ENCODE measurements around the gene STX18.
"Not testable (repeated sequence)": the region's sequence is repeated elsewhere in the genome, so short reads cannot be mapped to it uniquely, and the experiment has no call there.

Gene STX18

DNA sequence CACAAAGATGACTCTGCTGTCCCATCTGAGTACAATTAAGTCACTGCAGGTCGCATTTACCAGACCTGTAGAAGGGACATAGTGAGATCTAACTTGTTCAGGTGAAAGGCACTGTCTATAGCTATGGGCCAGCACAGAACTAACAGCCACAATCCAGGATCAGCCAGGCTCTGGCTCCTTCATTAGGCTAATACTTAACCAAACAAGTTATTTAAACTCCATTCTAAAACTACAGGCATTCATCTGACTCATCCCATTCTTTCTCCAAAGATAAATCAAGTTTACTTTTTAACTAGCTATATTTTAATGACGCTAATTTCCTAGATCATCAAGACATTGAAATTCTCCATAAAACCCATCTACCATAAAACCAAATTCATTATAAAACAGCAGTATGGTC is 62.5 kb downstream of the STX18 start:
- no peak for DNase-seq (ENCODE audit: low read depth)

DNA sequence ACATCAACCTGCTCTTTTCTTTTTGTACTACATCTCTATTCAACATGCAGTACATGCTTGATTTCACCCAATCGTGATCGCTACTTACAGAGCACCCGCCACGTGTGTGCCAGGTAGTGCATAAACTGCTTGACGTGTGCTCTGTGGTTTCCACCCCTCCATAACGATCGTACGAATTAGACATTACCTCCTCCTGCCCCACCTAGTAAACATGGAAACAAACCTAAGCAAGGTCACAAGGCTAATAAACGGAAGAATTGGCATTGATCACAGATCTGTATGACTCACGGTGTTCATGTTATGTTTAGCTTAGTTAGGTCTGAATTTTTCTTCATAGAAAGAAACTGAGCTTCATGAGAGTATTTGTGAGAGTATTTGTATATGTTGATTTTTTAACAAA is 64.1 kb downstream of the STX18 start:
- no peak for DNase-seq (ENCODE audit: low read depth)

DNA sequence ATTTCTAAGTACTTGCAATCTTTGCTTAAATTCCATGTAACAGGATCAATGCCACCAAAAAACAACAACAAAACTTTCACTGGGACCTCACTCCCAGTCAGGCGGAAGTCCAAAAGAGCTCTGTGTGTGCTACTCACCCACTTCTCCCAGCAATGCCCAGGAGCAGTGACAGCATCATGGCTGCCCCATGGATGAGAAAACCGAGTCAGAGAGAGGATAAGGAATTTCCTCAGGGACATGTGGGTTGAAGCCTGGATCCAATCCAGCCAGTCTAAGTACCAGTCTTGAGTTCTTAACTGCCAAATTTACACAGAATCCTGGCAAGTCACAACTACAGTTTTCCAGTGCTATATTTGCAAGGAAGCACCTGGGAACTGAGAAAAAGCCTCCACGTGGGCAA is 64.5 kb downstream of the STX18 start:
- DNase-seq (ENCODE audit: low read depth) = no peak

- DNase-seq (ENCODE audit: low read depth) = no peak
Measured at GRCh38 chr4:4474476-4474875, 67.4 kb downstream of the STX18 start.

DNA sequence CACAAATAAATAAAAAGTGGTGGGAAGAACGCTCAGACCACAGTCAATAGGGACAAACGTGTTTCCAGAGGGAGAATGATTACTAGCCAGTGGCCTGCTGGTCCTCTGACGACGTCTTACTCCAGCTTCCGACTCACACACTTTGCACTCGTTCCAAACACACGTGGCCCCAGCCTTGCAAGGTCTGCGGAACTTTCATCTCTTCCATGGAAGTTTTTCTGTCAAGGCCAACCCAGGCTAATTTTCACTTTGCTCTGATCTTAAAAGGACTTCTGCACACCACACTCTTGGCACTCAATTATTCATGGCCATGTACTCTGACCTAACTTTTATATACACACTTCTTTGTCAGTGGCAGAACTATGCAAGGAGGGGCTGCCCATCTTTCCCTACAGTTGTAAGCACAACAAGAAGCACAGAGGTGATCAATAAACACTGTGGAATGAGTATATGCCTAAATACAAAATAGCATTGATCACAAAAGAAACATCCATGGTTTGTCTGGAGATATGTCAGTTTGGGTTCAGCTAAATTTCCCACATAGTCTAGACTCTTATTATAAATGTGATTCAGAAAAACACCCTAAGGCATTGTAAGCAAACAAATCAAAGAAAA is 69.4 kb downstream of the STX18 start:
- DNase-seq (ENCODE audit: low read depth) = no peak

- DNase-seq (ENCODE audit: low read depth) = no peak
Measured at GRCh38 chr4:4471195-4471594, 70.7 kb downstream of the STX18 start.

DNA sequence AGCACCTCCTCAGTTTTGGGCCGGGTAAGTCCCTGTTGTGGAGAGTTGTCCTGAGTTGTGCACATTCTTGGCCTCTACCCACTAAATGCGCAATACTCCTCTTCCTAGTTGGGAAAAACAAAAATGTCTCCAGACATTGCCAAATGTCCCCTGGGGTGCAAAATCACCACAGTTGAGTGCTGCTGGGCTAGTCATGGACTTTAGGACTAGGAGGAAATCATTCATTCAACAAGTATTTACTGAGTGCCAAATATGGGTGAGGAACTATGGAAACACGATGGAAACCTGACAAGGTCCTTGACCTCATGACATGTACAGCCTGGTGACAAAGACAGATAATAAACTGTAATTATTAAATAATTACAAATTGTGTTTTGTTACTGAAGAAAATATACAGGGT is 71.6 kb downstream of the STX18 start:
- no peak for DNase-seq (ENCODE audit: low read depth)

- DNase-seq (ENCODE audit: low read depth) = not testable (repeated sequence)
Measured at GRCh38 chr4:4465238-4465637, 76.6 kb downstream of the STX18 start.

GRCh38 chr4:4462970-4463369 is 78.9 kb downstream of the STX18 start:
- DNase-seq (ENCODE audit: low read depth) = no peak

- DNase-seq (ENCODE audit: low read depth) = peak; percentile 2
Measured at GRCh38 chr4:4461850-4462249, 80.0 kb downstream of the STX18 start.

- DNase-seq (ENCODE audit: low read depth) = no peak
Measured at GRCh38 chr4:4461178-4461577, 80.7 kb downstream of the STX18 start.

- no peak for DNase-seq (ENCODE audit: low read depth)
Measured at GRCh38 chr4:4460759-4461158, 81.1 kb downstream of the STX18 start.

- no peak for DNase-seq (ENCODE audit: low read depth)
Measured at GRCh38 chr4:4459181-4459580, 82.7 kb downstream of the STX18 start.

- no peak for DNase-seq (ENCODE audit: low read depth)
Measured at GRCh38 chr4:4457803-4458553, 83.9 kb downstream of the STX18 start.

DNA sequence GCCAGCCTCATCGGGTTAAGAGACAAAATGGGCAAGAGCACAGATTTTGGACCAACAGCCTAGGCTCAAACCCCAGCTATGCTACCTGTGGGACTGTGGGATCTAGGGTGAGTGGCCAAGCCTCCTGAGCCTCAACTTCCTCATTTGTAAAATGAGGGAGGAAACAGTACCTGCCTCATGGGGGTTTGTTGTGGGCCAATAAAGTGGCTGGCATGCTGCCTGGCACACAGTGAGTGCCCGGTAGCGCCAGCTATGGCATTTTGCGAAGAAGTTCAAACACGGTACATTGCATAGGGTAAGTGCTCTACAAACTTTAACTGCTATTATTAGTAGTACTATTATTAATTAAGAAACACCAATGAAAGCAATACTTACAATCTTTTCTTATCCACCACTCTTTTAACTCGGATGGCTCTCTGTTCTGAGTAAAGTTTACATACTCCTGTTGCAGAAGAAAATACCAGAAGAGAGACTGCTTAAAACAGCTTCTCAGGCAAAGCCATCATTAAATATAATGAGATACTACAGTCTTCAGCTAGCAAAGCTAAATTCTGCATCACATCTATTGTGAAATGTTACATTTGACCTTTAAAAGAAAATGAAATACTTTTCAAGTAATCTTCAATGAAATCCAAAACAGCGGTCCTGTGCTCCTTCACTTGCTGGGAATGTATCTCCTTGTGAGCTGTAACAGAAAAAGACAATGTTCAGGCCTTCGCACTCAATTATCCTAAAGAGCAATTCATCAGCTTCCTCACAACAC is 84.9 kb downstream of the STX18 start:
- no peak for DNase-seq (ENCODE audit: low read depth)

- DNase-seq (ENCODE audit: low read depth) = no peak
Measured at GRCh38 chr4:4456351-4456750, 85.5 kb downstream of the STX18 start.

DNA sequence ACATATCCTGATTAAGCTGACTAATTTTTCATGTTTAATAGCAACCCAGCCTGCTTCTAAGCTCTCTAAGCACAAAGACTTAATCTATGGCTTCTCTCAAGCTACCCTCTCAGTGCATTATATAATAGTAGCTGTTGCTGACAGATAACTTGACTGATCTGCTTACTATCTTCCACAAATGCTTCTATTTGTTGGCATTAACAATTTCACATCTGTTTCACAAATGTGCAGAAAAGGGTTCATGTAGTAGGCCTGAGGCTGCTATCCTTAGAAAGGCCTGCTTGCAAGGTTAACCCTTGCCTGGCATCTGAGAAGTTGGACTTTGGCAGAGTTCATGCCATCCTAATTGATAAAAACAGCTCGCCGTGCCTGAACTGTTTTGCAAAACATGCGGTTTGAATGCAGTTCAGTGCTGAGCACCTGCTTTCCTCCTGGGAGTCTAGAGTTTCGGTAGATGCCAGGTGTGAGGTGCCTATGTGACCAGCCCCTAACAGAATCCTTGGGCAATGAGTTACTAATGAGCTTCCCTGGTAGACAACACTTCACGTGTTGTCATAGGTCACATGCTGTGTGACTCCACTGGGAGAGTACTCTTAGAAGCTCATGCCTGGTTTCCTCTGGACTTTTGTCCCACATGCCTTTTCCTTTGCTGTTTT is 86.5 kb downstream of the STX18 start:
- no peak for DNase-seq (ENCODE audit: low read depth)

DNA sequence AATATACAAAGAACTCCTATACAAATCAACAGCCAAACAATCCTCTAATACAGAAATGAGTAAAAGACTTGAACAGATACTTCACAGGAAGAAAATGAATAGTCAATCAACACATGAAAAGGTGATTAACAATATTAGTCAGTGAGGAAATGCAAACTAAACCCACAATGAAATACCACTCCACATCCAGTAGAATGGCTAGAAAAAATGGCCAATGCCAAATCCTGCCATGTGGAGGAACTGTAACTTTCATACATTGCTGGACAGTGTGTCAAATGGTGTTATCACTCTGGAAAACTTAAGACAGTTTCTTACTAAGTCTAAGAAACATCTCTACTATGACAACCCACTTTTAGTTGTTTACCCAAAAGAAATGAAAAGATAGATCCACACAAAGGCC is 95.4 kb downstream of the STX18 start:
- no peak for DNase-seq (ENCODE audit: low read depth)

GRCh38 chr4:4443821-4444220 is 98.0 kb downstream of the STX18 start:
- no peak for DNase-seq (ENCODE audit: low read depth)

DNA sequence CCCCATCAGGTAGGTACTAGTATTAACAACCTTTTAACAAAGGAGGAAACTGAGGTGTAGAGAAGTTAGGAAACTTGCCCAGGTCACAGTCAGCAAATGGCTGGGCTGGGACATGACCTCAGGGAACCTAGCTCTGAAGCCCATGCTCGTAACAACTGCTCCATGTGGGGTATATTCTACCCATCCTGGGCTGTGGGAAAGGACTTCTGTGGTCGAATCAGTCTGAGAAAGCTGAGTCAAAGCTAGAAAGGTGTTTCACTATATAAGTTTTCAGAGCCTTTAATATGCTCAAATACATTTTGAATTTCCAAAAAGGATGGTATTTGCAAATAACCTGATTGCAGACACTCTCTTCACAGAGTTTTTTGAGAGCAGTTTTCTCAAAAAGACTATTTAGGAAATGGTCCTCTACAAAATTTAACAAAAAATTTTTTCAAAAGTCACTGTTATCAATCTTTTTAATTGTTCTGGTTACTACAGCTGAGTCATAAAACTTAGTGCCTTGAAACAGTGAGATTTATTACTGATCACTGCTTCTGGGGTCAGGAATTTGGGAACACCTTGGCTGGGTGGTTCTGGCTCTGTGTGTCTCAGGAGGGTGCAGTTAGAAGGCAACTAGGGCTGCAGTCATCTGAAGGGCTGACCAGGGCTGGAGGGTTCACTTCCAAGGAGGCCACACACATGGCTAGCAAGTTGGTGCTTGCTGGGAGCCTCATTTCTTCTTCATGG is 101.4 kb downstream of the STX18 start:
- DNase-seq (ENCODE audit: low read depth) = no peak

- no peak for DNase-seq (ENCODE audit: low read depth)
Measured at GRCh38 chr4:4439782-4440181, 102.1 kb downstream of the STX18 start.

DNA sequence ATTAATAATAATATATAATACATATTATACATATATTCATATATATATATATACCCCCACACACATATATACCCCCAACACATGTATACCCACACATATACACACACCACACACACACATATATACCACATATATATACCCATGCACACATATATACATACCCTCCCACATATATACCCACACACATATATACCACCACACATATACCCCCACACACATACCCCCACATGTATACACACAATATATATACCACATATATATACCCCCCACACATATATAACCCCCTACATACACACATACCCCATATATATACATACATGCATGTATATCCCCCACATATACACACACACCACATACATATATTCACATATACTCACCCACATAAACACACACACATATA is 103.0 kb downstream of the STX18 start:
- DNase-seq (ENCODE audit: low read depth) = no peak
